Natural killer cell (primary cell): ENCODE data around the gene IRF6. TPM values are rescaled to one million over a fixed set of nuclear protein-coding genes. Genes with fewer than 3 reads are reported as not detected.

Source experiments
- ATAC-seq, 3 donors: fragments of 150-1000 bp in 2 of 3; fragments of 200-7000 bp in 1 of 3; cut with Tn5 transposase; 1 replicate in 1 of 3; 2 replicates in 2 of 3; pipeline ENCODE4 v1.10.0; 2021; ENCODE audit warnings: mild to moderate bottlenecking in 2 of 3, moderate library complexity in 2 of 3
- DNase-seq, 2 donors: peaks; one replicate each; pipeline versions ENCODE4 v3.0.0 to v3.0.0-alpha.2; 2013 to 2021; ENCODE audit warnings: mixed read lengths in 1 of 2
- H3K27ac ChIP-seq: one replicate; pipeline ENCODE4 v1.5.1; 2013; ENCODE audit warnings: mild to moderate bottlenecking, low read length
- H3K27me3 ChIP-seq: one replicate; pipeline ENCODE4 v1.6.1; 2013; ENCODE audit warnings: low read length; ENCODE audit not compliant: control insufficient read depth, insufficient read depth
- H3K36me3 ChIP-seq: one replicate; pipeline ENCODE4 v1.6.1; 2013; ENCODE audit warnings: low read length; ENCODE audit not compliant: control insufficient read depth, insufficient read depth
- H3K4me1 ChIP-seq: one replicate; pipeline ENCODE4 v1.6.1; 2013; ENCODE audit warnings: low read length; ENCODE audit not compliant: control insufficient read depth, insufficient read depth
- H3K4me3 ChIP-seq: one replicate; pipeline ENCODE4 v1.5.1; 2013; ENCODE audit warnings: low read length
- H3K9me3 ChIP-seq: one replicate; pipeline ENCODE4 v1.6.1; 2013; ENCODE audit warnings: low read length; ENCODE audit not compliant: control insufficient read depth, insufficient read depth
- H3K27ac Mint-ChIP-seq, 2 donors: one replicate each; pipeline ENCODE4 v1.8.0; 2022; ENCODE audit warnings: mild to moderate bottlenecking in 2 of 2, mixed read lengths in 2 of 2, moderate library complexity in 1 of 2
- H3K27me3 Mint-ChIP-seq, 2 donors: one replicate each; pipeline ENCODE4 v1.8.0; 2022; ENCODE audit warnings: low read depth in 2 of 2, mixed read lengths in 2 of 2
- H3K36me3 Mint-ChIP-seq: one replicate; pipeline ENCODE4 v1.8.0; 2022; ENCODE audit warnings: mixed read lengths
- H3K4me1 Mint-ChIP-seq, 2 donors: one replicate each; pipeline ENCODE4 v1.8.0; 2022; ENCODE audit warnings: mixed read lengths in 2 of 2
- H3K4me3 Mint-ChIP-seq: one replicate; pipeline ENCODE4 v1.8.0; 2022; ENCODE audit warnings: mild to moderate bottlenecking, moderate library complexity, mixed read lengths
- H3K9me3 Mint-ChIP-seq, 2 donors: one replicate each; pipeline ENCODE4 v1.8.0; 2022; ENCODE audit warnings: mixed read lengths in 2 of 2
- CTCF ChIP-seq: fragments of 200-600 bp; IDR thresholded peaks from one replicate; pipeline ENCODE4 v1.8.0; 2022; ENCODE audit warnings: antibody characterized with exemption
- WGBS: methylation state at CpG from one replicate; pipeline ENCODE4 v1.1.7; 2013; ENCODE audit warnings: missing lambda C conversion rate; ENCODE audit not compliant: insufficient coverage; 5-methylcytosine and 5-hydroxymethylcytosine counted together
- intact Hi-C: fragments of 100-400 bp; cut with micrococcal nuclease; formaldehyde crosslinking; loops from one replicate; pipeline ENCODE4 v1.14.2; 2022
- total RNA-seq, 4 donors: library from RNA; stranded (reverse); fragments of 120-200 nt in 1 of 4; gene quantifications; one replicate each; pipeline versions ENCODE4 v1.2.3 to v1.2.4, GENCODE V29; 2013 to 2022

The IRF6 gene
- total RNA-seq, 3 donors from 2014 or later (not counting 1 experiment from before 2014, with no cell fraction given), result 2.5 to 11.2 (median 3.8) TPM

- Histone ChIP-seq H3K9me3 (no peaks in the 10 kb centered on the region), H3K27ac (no peak overlapping the region), H3K4me3 (no peak overlapping the region), H3K4me1 (peaks cover 13% of the 10 kb centered on the region), H3K36me3 (no peaks in the 10 kb centered on the region), H3K27me3 (no peaks in the 10 kb centered on the region)
- intact Hi-C loops, result no loop called here
- ATAC-seq (no peak), DNase-seq (no peak)
- Mint-ChIP-seq H3K27ac (no peak overlapping the region), H3K36me3 (no peaks in the 10 kb centered on the region), H3K4me3 (no peak overlapping the region), H3K9me3 (no peaks in the 10 kb centered on the region), H3K27me3 (peaks cover 0 to 2% of the 10 kb centered on the region in 2 donors), H3K4me1 (peaks cover 4 to 24% of the 10 kb centered on the region in 2 donors)
- WGBS, result 66% methylated on average over 2 of the region's 4 CpGs
- no peak for TF ChIP-seq CTCF
These were observed 1.6 kb upstream of the IRF6 start for GRCh38 chr1:209807509-209807908.

GRCh38 chr1:209805341-209805781, 581 bp downstream of the IRF6 start:
- H3K27ac ChIP-seq, result no peak overlapping the region
- H3K4me1 ChIP-seq, result peaks cover 13% of the 10 kb centered on the region
- intact Hi-C loops, result no loop called here
- H3K36me3 Mint-ChIP-seq, result no peaks in the 10 kb centered on the region
- peaks cover 4 to 24% of the 10 kb centered on the region in 2 donors for H3K4me1 Mint-ChIP-seq
- peaks cover 0 to 5% of the 10 kb centered on the region in 2 donors for H3K27me3 Mint-ChIP-seq
- no peak for DNase-seq
- peak overlapping the region; percentile 81 to 89 for H3K27ac Mint-ChIP-seq
- H3K27me3 ChIP-seq, result no peaks in the 10 kb centered on the region
- H3K4me3 ChIP-seq, result peak overlapping the region; percentile 41
- TF ChIP-seq CTCF, result no peak
- H3K9me3 ChIP-seq, result no peaks in the 10 kb centered on the region
- no peaks in the 10 kb centered on the region for H3K36me3 ChIP-seq
- H3K4me3 Mint-ChIP-seq, result peak overlapping the region; percentile 88
- no peak for ATAC-seq
- no peaks in the 10 kb centered on the region for H3K9me3 Mint-ChIP-seq
- 64% methylated on average over 18 of the region's 19 CpGs for WGBS

GRCh38 chr1:209803568-209803967, 2.4 kb downstream of the IRF6 start:
- TF ChIP-seq CTCF, result no peak
- 100% methylated on average over 1 of the region's 1 CpG for WGBS
- DNase-seq (no peak), ATAC-seq (no peak)
- Histone ChIP-seq H3K4me3 (no peak overlapping the region), H3K9me3 (no peaks in the 10 kb centered on the region), H3K4me1 (peaks cover 13% of the 10 kb centered on the region), H3K27ac (no peak overlapping the region), H3K36me3 (no peaks in the 10 kb centered on the region), H3K27me3 (no peaks in the 10 kb centered on the region)
- no peaks in the 10 kb centered on the region for H3K9me3 Mint-ChIP-seq
- peaks cover 4 to 24% of the 10 kb centered on the region in 2 donors for H3K4me1 Mint-ChIP-seq
- no peak overlapping the region for H3K27ac Mint-ChIP-seq
- H3K36me3 Mint-ChIP-seq, result no peaks in the 10 kb centered on the region
- intact Hi-C loops, result no loop called here
- peaks cover 0 to 5% of the 10 kb centered on the region in 2 donors for H3K27me3 Mint-ChIP-seq
- no peak overlapping the region for H3K4me3 Mint-ChIP-seq

GRCh38 chr1:209802780-209803152, 3.2 kb downstream of the IRF6 start:
- WGBS, result 68% methylated on average over 3 of the region's 4 CpGs
- Histone ChIP-seq H3K27ac (no peak overlapping the region), H3K36me3 (no peaks in the 10 kb centered on the region), H3K27me3 (no peaks in the 10 kb centered on the region), H3K4me3 (no peak overlapping the region), H3K9me3 (no peaks in the 10 kb centered on the region), H3K4me1 (peaks cover 13% of the 10 kb centered on the region)
- no peak overlapping the region for H3K4me3 Mint-ChIP-seq
- no peaks in the 10 kb centered on the region for H3K36me3 Mint-ChIP-seq
- ATAC-seq, result no peak
- no peaks in the 10 kb centered on the region for H3K9me3 Mint-ChIP-seq
- intact Hi-C loops, result no loop called here
- H3K27me3 Mint-ChIP-seq, result peaks cover 0 to 7% of the 10 kb centered on the region in 2 donors
- TF ChIP-seq CTCF, result no peak
- no peak overlapping the region for H3K27ac Mint-ChIP-seq
- DNase-seq, result no peak
- H3K4me1 Mint-ChIP-seq, result peaks cover 4 to 27% of the 10 kb centered on the region in 2 donors
